Cardiac septum (tissue), 1 donor: ENCODE data around the gene MRPL39. TPM values are rescaled to one million over a fixed set of nuclear protein-coding genes. Genes with fewer than 3 reads are reported as not detected.
"Not testable (repeated sequence)": the region's sequence is repeated elsewhere in the genome, so short reads cannot be mapped to it uniquely, and the experiment has no call there.

ENCODE experiments used
- DNase-seq: peaks from one replicate; pipeline ENCODE4 v3.0.0-alpha.2; 2020; ENCODE audit warnings: low spot score
- intact Hi-C: fragments of 100-400 bp; cut with DNase I; formaldehyde crosslinking; loops from one replicate; pipeline ENCODE4 v1.14.0; 2022
- long read RNA-seq: library from polyadenylated mRNA; unstranded; transcript quantifications from one replicate; pipeline ENCODE4 v2.0.0, GENCODE V29; 2021
- total RNA-seq: library from RNA; stranded (reverse); fragmentation: NEBNext Ultra II Directional; extraction: Animal tissue kit (Norgen Biotek cat#: 25700); gene quantifications from one replicate; pipeline ENCODE4 v1.2.1, GENCODE V29; 2021
- donor health status: DM: no; HTN: no; CAD: no.

Gene MRPL39
- total RNA-seq = 40.7 TPM
- long read RNA-seq, transcript MRPL39-202 (10 exons, 1,110 nt) = major isoform, 43 of 48 reads
- long read RNA-seq, partial matches to known transcripts = 3 of 48 reads
- long read RNA-seq, other reads (novel, unspliced or antisense) = 2 of 48 reads

GRCh38 chr21:25607151-25608043 is at the start of gene MRPL39:
MRPL39 (minus strand) TSS chr21:25607481; CDS start chr21:25607475, 6 bp downstream.
- intact Hi-C loops = loop anchor here (1.0 to 5.0 kb wide), 4 partner anchors 35 to 193 kb away; partner anchors contain the start of genes ATP5PF and GABPA
- peak; percentile 92 for DNase-seq

DNA sequence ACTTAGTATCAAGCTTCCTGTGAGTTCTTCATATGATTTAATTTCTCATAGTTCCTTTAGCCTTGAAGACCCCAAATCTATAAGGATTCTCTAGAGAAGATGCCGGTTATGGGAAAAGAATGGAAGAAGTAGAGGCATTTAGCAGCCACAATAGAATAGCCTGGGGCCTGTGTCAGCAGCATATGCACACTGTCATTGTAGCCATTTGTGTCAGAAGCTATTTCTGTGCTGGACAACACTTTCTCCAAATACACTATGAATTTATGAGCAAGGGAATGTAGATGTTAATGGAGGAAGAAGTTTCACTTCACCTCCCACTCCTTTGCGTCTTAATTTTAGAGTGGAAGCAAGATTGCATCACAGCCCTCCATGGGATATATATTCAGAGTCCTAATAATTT is 49.1 kb upstream of the MRPL39 start:
- intact Hi-C loops = no loop called here

DNA sequence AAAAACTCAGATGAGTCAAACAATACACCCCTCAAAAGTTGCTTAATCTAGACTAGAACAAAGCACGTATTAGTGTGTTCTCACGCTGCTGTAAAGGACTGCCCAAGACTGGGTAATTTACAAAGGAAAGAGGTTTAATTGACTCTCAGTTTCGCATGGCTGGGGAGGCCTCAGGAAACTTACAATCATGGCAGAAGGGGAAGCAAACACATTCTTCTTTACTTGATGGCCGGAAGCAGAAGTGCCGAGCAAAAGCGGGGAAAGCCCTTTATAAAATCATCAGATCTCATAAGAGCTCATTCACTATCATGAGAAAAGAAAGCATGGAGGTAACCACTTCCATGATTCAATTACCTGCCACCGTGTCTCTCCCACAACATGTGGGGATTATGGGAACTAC is 41.9 kb upstream of the MRPL39 start:
- no peak for DNase-seq
- intact Hi-C loops = no loop called here

More for the DNA sequence above, 49.1 kb upstream of the MRPL39 start:
- DNase-seq = no peak

- intact Hi-C loops = no loop called here
- DNase-seq = no peak
Measured at GRCh38 chr21:25647647-25648046, 40.4 kb upstream of the MRPL39 start.

GRCh38 chr21:25646474-25646873 is 39.2 kb upstream of the MRPL39 start:
- DNase-seq = no peak
- intact Hi-C loops = no loop called here

DNA sequence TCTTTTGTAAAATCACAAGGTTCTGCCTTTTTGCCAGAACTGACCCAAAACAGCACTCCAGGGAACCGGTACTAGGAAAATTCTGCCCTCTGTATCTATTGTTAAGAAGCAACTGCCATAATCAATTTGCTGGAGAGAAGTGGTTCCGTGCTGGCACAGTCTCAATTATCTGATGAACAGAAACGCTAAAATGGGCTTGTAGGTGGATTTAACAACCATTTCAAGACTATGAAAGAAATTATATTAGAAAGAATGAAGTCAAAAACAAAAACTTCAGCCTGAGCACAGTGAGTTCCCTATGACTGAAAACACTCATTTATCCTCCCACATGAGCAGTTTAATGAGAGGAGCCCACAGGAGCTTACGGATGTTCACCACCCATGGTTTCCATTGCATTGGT is 36.2 kb upstream of the MRPL39 start:
- no peak for DNase-seq
- intact Hi-C loops = loop anchor here (5.0 kb wide), 1 partner anchor 36 kb away; the partner anchor contains the start of gene MRPL39

GRCh38 chr21:25640943-25641292 is 33.6 kb upstream of the MRPL39 start:
- intact Hi-C loops = loop anchor here (5.0 kb wide), 1 partner anchor 34 kb away; the partner anchor contains the start of gene MRPL39
- DNase-seq = no peak

GRCh38 chr21:25640202-25640942 is 33.1 kb upstream of the MRPL39 start:
- peak; percentile 81 for DNase-seq
- intact Hi-C loops = loop anchor here (5.0 kb wide), 1 partner anchor 33 kb away; the partner anchor contains the start of gene MRPL39

DNA sequence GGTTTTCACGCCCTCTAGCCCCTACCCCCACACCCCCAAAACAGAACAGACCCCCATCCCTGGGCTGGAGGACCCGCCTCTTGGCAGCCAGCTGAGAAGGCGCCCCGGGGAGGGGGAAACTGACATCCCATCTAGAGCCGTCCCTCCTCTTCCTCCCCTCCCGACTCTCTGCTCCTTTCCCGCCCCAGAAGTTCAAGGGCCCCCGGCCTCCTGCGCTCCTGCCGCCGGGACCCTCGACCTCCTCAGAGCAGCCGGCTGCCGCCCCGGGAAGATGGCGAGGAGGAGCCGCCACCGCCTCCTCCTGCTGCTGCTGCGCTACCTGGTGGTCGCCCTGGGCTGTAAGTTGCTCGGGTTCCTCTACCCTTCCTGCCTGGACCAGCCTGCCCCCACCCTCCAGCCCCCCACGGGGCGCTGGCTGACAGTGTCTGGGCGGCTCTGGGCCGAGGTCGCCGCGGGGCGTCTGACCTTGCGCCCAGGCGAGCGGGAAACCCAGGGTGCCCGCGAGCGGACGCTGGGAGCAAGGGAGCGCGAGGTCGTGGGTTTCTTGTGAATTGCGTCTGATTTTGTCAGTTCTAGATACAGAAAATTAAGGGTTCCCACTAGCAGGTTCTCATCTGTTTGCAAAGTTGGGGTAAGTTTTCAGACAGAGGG is 32.4 kb upstream of the MRPL39 start:
- no peak for DNase-seq
- intact Hi-C loops = loop anchor here (2.0 to 5.0 kb wide), 2 partner anchors 32 to 69 kb away; partner anchors contain the start of gene MRPL39

DNA sequence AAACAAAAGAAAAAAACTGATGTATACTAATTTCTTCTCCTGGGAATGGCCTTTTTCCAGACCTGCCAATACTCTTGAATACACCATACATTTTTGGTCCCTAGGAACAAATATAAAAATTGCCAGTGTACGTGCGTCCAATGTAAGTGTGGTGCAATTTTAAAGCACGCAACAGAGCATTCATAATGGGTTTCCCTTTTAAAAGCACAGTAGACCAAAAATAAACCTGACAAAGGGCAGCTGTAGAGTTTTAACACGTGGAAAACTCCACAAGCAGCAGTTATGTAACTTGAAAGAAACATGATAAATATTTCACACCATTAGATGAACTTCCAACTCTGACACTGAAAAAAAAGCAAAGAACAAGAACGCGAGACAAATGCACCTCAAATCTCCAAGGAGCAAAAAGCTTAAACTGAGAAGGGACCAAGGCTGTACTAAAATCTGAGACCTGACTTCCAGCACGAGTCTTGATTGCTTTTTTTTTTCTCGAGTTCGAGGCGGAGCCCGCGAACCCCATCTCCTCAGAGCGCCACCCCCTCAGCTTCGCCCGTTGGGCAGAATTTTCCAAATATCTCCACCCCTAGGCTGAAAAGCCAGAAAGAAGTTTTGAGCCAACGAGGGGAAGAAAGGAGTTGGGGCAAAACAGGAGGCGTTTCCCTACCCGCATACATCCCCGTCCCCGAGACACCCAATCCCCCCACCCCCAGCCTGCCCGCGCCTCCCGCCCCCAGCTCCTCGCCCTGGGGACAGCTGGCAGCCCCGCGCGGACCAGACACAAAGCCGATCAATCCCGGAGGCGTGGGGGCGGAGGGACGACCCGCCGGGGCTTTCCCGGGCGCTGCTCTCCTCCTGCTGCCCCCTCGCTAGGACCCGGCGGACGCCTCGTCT is 31.6 kb upstream of the MRPL39 start, which contains the start of gene JAM2:
Gene JAM2 (plus strand): TSS at position 599 of the 891 bp plus-strand sequence. CDS start 564 bp downstream, outside the sequence.
- intact Hi-C loops = loop anchor here (2.0 kb wide), 1 partner anchor 70 kb away; no protein-coding TSS in a partner anchor
- no peak for DNase-seq

DNA sequence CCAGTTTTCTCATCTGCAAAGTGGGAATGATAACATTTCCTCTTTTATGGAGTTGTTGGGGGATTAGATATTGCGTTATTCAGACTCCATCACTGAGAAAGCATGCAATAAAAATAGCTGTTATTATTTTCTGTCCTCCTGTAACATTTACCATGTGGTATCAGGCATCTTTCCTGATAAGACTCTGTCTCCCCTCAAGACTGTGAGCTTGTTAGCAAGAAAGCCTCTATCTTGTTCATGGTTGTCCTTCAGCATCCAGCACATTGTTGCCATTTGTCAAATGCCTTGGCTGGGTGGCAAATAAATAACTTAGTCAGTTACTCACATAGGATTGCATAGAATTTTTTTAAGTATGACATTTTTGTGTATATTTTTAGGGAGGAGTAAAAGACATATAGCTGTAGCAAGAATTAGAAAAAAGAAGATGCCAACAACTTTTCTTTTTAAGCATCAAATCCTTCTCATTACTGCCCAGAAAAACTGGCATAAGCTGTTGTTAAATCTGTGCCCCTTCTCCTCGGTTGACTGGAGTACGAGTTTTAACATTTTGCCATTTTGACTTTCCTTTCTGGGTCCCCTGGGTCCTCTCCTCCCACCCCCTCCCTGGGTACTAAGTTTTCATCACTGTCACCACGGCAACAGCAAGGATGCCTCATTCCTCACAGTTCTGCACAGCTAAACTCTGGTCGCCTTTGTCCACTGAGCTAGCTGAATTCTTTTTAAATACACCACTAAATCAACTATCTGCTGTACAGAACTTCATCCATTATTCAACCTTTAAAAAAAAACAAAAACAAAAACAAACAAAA is 30.8 kb upstream of the MRPL39 start:
- intact Hi-C loops = loop anchor here (2.0 kb wide), 1 partner anchor 71 kb away; no protein-coding TSS in a partner anchor

DNA sequence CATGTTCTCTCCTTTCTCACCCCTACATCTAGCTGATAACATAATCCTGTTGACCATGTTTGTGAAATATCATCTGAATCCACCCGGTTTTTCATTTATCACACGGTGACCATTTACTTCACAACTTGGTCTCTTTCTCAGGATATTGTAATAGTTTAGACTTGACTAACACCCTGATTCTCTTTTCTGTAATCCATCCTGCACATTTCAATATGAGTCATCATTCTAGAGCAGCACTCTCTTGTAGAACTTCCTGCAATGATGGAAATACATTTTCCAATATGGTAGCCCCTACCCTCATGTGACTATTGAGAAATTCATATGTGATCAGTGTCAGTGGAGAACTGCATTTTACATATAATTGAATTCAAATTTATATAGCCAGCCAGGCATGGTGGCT is 29.4 kb upstream of the MRPL39 start:
- no peak for DNase-seq
- intact Hi-C loops = no loop called here

More for the DNA sequence above, 30.8 kb upstream of the MRPL39 start:
- DNase-seq = no peak

GRCh38 chr21:25635310-25635709 is 28.0 kb upstream of the MRPL39 start:
- no peak for DNase-seq
- intact Hi-C loops = no loop called here

GRCh38 chr21:25632296-25632695 is 25.0 kb upstream of the MRPL39 start:
- intact Hi-C loops = no loop called here
- DNase-seq = no peak

DNA sequence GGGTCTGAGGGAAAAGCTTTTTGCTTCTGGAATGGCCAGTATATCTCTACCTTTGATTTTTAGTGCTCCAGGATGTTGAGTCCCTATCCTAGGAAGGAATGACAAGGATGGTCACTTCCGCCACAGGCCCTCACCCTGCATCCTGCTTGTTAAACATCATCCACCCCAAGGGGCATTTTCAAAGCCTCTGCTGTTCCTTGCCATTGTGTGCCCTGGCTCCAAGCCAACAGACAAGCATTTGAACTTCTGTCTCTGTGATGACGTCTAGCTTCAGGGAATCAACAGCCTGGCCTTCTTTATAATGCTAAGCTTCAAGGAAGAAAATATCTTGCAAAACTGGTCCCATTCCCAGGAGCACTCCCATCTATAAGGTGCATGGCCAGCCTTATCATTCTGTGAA is 19.5 kb upstream of the MRPL39 start:
- intact Hi-C loops = no loop called here
- no peak for DNase-seq

GRCh38 chr21:25625776-25626555 is 18.7 kb upstream of the MRPL39 start:
- DNase-seq, intact Hi-C loops: not testable (repeated sequence)

DNA sequence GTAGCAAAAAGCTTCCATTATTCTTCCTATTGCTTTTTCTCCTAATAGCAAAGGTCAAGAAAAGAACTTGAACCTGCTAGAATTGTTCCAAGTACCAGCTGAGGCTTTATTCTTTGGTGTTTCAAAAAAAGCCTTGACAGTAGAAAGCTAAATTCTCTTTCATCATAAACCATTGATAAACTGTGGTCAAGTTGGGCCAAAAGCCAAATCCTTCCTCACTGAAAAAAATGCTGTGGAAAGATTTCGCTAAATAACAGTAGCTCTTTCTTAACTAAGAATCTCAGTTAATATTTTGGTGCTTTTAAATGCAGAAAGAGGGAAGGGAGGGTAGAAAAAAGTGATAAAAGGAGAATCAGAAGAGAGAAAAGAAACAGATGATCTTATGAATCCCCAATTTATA is 17.8 kb upstream of the MRPL39 start:
- intact Hi-C loops = no loop called here

More for the DNA sequence above, 17.8 kb upstream of the MRPL39 start:
- DNase-seq = no peak
